Epidermal melanocyte (primary cell): ENCODE results near the gene SLC36A2.
"Not testable (repeated sequence)": the region's sequence is repeated elsewhere in the genome, so short reads cannot be mapped to it uniquely, and the experiment has no call there.

Experiments
- DNase-seq: peaks from one replicate; pipeline ENCODE4 v3.0.0; 2011; ENCODE audit warnings: low spot score; ENCODE audit not compliant: insufficient read length

SLC36A2 gene

DNA sequence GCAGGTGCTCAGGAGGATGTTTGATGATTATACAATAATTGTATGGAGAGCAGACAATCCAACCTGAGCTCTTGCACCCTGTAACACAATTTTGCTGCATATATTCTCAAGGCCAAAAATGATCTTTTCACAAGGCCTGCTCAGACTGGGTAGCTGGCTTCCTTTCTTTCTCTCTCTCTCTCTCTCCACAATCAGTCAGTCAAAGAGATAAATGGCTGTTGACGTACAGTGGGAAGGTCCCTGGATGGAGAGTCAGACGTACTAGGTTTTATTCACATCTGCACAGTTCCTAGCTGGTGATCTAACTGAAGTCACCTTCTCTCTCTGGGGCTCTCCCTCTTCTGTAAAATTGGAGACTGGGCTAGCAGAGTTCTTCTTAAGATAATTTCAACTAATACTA lies 19.8 kb downstream of the SLC36A2 start:
- DNase-seq = no peak

GRCh38 chr5:151326266-151326665 lies 21.1 kb downstream of the SLC36A2 start:
- DNase-seq = no peak

- no peak for DNase-seq
Measured at GRCh38 chr5:151320481-151320880, 26.9 kb downstream of the SLC36A2 start.

- DNase-seq = no peak
Measured at GRCh38 chr5:151318850-151319732, 28.3 kb downstream of the SLC36A2 start.

DNA sequence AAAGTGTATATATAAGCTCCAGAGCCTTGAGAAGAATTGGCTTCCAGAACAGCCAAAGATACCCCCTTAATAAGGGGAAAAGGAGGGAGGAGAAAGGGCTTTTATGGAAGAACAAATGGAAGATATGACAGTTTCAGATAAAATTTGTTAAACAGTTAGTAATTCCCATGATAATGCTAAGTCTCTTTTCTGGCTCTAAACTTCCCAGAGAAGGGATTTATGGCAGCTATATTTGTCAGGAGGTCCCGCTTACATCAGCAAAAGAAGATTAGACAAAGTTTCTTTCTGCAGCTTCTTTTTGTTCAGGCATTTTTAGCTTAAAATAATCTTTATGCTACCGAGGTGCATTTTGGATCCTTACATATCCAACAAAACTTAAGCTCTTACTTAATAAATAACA lies 29.5 kb downstream of the SLC36A2 start:
- DNase-seq = no peak

DNA sequence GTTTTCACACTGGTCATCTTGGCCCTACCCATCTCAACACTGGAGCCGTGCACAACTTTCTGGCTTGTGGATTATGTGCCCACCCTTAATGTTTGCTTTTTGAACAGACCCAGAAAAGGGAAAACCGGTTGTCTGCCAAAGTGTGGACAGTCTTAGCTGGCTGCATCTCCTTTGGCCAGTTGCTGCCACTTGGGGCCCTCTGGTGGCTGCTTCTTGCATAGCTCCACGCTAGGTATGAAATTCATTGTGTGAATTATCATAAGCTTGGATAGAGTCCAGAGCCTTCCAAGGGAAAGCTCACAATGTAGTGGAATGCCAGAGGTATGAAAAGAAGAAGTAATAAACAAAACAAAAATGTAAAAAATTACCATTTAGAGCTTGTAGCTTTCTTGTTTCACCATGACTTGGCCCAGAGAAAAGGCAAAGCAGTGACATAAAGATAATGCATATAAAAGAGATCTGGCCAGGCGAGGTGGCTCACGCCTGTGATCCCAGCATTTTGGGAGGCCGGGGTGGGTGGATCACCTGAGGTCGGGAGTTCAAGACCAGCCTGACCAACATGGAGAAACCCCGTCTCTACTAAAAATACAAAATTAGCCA lies 31.3 kb downstream of the SLC36A2 start:
- DNase-seq = peak; percentile 60

DNA sequence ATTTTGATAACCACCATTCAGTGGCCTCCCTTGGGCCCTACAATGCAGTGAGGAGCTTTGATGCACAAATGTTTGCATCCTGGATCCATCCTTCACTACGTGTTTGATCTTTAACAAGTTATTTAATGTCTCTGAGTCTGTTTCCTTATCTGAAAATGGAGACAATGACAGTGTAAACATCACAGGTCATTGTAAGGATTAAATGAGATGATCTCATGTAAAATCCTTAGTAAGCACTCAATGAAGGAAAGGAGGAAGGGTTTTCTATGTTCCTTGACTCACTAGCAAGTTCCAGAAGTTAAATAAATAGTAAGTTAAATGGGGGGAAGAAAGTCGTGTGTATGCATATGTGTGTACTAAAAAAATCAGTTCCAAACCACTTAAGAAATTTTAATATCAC lies 34.0 kb downstream of the SLC36A2 start:
- no peak for DNase-seq

DNA sequence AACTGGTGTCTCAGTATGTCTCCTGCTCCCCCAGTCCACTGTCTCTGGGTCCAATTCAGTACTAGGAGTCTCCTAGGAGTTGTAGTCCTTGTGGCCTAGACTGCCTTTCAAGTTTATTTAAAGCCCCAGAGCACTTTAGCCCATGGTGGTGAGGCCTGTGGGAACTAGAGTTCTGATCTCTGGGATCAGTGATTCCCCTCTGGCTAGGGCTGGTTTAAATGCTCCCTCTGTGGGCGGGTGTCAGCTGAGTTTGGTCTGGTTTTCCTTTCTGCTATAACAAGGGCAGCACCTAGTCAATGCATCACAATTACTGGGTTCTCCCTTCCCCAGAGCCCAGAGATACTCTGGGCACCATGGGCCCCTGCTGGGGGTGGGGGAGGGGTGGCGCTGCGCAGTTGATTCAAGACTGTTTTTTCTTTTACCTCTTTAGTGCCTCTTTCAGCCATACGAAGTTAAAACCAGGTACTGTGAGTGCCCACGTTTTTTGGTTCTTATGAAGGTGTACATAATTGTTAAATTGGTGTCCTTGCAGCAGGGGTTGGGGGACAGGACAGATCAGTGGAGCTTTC lies 34.5 kb downstream of the SLC36A2 start:
- no peak for DNase-seq

DNA sequence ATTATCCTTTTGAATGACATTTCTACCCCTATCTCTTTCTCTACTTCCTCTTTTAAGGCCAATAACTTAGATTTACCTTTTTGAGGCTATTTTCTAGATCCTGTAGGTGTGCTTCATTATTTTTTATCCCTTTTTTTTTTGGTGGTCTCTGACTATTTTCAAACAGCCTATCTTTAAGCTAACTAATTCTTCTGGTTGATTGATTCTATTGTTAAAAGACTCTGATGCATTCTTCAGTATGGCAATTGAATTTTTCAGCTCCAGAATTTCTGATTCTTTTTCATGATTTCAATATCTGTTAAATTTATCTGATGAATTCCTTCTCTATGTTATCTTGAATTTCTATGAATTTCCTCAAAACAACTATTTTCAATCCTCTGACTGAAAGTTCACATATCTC lies 36.4 kb downstream of the SLC36A2 start:
- DNase-seq = no peak

- DNase-seq = not testable (repeated sequence)
Measured at GRCh38 chr5:151309821-151310220, 37.5 kb downstream of the SLC36A2 start.

DNA sequence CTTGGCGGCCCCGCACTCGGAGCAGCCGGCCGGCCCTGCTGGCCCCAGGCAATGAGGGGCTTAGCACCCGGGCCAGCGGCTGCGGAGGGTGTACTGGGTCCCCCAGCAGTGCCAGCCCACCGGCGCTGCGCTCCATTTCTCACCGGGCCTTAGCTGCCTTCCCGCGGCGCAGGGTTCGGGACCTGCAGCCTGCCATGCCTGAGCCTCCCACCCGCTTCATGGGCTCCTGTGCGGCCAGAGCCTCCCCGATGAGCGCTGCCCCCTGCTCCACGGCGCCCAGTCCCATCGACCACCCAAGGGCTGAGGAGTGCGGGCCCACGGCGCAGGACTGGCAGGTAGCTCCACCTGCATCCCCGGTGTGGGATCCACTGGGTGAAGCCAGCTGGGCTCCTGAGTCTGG lies 38.1 kb downstream of the SLC36A2 start:
- DNase-seq = not testable (repeated sequence)

GRCh38 chr5:151303666-151304065 lies 43.7 kb downstream of the SLC36A2 start, which contains the start of gene SLC36A3:
TSS of gene SLC36A3 (minus strand) at chr5:151303766. CDS start at chr5:151303354, 412 bp downstream.
- no peak for DNase-seq

GRCh38 chr5:151298063-151298855 lies 49.1 kb downstream of the SLC36A2 start:
- no peak for DNase-seq

- DNase-seq = no peak
Measured at GRCh38 chr5:151296974-151297373, 50.4 kb downstream of the SLC36A2 start.

- no peak for DNase-seq
Measured at GRCh38 chr5:151296478-151296830, 50.9 kb downstream of the SLC36A2 start.

GRCh38 chr5:151295791-151296477 lies 51.4 kb downstream of the SLC36A2 start:
- no peak for DNase-seq

DNA sequence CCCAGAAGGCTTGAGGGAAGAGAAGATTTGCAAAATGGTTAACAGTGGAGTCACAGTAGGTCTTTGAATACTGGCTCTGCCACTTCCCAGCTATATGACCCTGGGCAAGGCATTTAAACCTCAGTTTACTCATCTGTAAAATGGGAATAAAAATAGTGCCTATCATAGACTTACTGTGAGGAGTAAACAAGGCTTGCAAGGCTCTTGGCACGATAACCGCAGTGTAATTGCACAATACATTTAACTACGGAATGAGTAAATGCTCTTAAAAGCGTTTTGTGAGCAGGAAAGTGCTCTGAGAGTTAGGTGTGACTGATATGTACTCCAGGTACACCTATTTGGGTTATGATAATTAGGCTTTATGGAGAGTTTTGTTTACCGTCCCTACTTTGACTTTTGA lies 52.2 kb downstream of the SLC36A2 start:
- DNase-seq = no peak

DNA sequence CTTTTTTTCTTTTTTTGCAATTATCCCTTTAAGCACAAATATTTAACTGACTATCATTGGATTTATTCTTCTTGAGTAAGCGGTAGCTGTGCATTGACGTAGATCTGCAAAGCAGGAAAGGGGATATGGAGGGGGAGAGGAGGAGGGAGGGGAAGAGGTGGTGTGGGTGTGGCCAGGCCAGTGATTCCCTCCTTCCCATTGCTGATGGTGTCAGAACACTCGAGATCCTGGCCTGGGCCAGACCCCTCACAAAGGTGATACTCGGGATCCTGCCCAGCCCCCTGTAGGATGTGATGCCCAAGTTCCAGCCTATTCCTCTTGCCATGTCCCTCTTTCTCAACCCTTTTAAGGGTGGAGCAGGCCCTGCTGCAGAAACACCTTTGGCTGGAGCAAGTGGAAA lies 53.7 kb downstream of the SLC36A2 start:
- no peak for DNase-seq

- DNase-seq = no peak
Measured at GRCh38 chr5:151288180-151288579, 59.2 kb downstream of the SLC36A2 start.

DNA sequence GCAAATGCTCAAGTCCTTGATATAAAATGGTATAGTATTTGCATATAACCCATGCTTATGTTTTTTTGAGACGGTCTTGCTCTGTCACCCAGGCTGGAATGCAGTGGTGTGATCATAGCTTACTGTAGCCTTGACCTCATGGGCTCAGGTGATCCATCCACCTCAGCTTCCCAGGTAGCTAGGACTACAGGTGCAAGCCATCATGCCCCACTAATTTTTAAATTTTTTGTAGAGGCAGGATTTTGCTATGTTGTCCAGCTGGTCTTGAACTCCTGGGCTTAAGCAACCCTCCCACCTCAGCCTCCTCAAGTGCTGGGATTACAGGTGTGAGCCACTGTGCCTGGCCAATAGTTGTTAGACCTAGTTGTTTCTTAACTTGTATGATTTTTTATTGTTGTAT lies 61.1 kb downstream of the SLC36A2 start:
- DNase-seq = no peak

- DNase-seq = no peak
Measured at GRCh38 chr5:151285683-151286082, 61.7 kb downstream of the SLC36A2 start.
